Caco-2 (cell line): ENCODE measurements around the gene NFATC2. TPM values are rescaled to one million over a fixed set of nuclear protein-coding genes. Genes with fewer than 3 reads are reported as not detected.

Source experiments
- BruUV-seq: library from RNA; stranded (reverse); fragments of 400-500 nt; replicated peaks from 2 replicates; lab custom pipeline; 2021; lab: Mats Ljungman, UMichigan
- CTCF ChIA-PET: fragments of 300-600 bp; sonication (Branson Sonifier 250); formaldehyde crosslinking; loops from one replicate; lab custom pipeline; 2022; ENCODE audit warnings: antibody characterized with exemption; lab: Charles Lee
- POLR2A ChIA-PET: fragments of 300-600 bp; sonication (Branson Sonifier 250); formaldehyde crosslinking; loops from one replicate; lab custom pipeline; 2022; ENCODE audit warnings: antibody characterized with exemption; lab: Charles Lee
- DNase-seq, 2 experiments: peaks; one replicate each; pipeline versions ENCODE4 v3.0.0 to v3.0.0-alpha.2; 2020 to 2022
- H3K27me3 ChIP-seq: replicated peaks from 2 replicates; pipeline ENCODE4 v1.6.0; 2011; ENCODE audit warnings: low read length; ENCODE audit not compliant: control insufficient read depth, insufficient read depth
- H3K36me3 ChIP-seq: 2 replicates; pipeline ENCODE4 v1.5.1; 2011; ENCODE audit warnings: low read length; ENCODE audit not compliant: control insufficient read depth, insufficient read depth
- H3K4me1 ChIP-seq: fragments of 250-450 bp; sonication (Bioruptor Pico); 2 replicates; pipeline ENCODE4 v1.5.1; 2020; ENCODE audit warnings: mild to moderate bottlenecking
- H3K4me3 ChIP-seq: 2 replicates; pipeline ENCODE4 v1.5.1; 2011; ENCODE audit warnings: low read depth, mild to moderate bottlenecking, control low read depth, low read length
- H3K9me3 ChIP-seq: fragments of 250-450 bp; sonication (Bioruptor Pico); 2 replicates; pipeline ENCODE4 v1.5.1; 2020; ENCODE audit warnings: mild to moderate bottlenecking, moderate library complexity
- H3K27ac Mint-ChIP-seq: one replicate; pipeline ENCODE4 v1.8.0; 2022; ENCODE audit warnings: mixed read lengths; ENCODE audit not compliant: unreplicated experiment
- H3K27me3 Mint-ChIP-seq: one replicate; pipeline ENCODE4 v1.8.0; 2022; ENCODE audit warnings: mixed read lengths; ENCODE audit not compliant: insufficient read depth, unreplicated experiment
- H3K36me3 Mint-ChIP-seq: one replicate; pipeline ENCODE4 v1.8.0; 2022; ENCODE audit warnings: mild to moderate bottlenecking, mixed read lengths; ENCODE audit not compliant: insufficient read depth, unreplicated experiment
- H3K4me1 Mint-ChIP-seq: one replicate; pipeline ENCODE4 v1.8.0; 2022; ENCODE audit warnings: low read depth, mixed read lengths; ENCODE audit not compliant: unreplicated experiment
- H3K4me3 Mint-ChIP-seq: one replicate; pipeline ENCODE4 v1.8.0; 2022; ENCODE audit warnings: mild to moderate bottlenecking, moderate library complexity, mixed read lengths; ENCODE audit not compliant: unreplicated experiment
- H3K9me3 Mint-ChIP-seq: one replicate; pipeline ENCODE4 v1.8.0; 2022; ENCODE audit warnings: mixed read lengths; ENCODE audit not compliant: unreplicated experiment
- intact Hi-C: fragments of 100-400 bp; cut with micrococcal nuclease; formaldehyde crosslinking; loops from one replicate; pipeline ENCODE4 v1.10.0; 2022; ENCODE audit not compliant: unreplicated experiment
- total RNA-seq: library from RNA; stranded (reverse); gene quantifications from 2 replicates; pipeline ENCODE4 v1.2.3, GENCODE V29; 2022
- TF ChIP-seq, protein P1 (sequence below), 2 experiments: fragments of 200-600 bp in 1 of 2; IDR thresholded peaks; 1 replicate in 1 of 2; 2 replicates in 1 of 2; pipeline versions ENCODE4 v1.5.1 to v1.8.0; 2011 to 2022; ENCODE audit warnings: antibody characterized with exemption in 1 of 2, control low read depth in 1 of 2, inconsistent platforms in 1 of 2, low read depth in 1 of 2, low read length in 1 of 2, mild to moderate bottlenecking in 1 of 2, moderate library complexity in 1 of 2; ENCODE audit not compliant: insufficient read depth in 1 of 2, severe bottlenecking in 1 of 2, unreplicated experiment in 1 of 2

NFATC2 gene
- total RNA-seq, 1 experiment from 2014 or later = 20.8 TPM

DNA sequence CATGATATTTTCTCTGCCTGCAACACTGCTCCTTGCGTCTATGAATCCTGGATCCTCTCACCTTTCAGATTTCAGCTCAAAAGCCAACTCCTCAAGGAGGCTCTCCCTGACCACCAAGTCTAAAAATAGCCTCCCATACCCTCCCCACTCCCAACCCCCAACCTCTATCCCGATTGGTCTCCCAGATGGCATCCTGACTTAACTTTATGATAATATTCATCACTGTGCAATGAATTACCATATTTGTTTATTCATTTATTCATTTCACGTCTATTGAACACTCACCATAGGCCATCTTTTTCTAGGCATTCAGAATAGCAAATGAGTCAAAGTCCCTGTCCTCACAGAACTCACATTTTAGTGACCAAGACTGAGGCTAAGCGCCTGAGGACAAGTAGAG, 42.6 kb upstream of the NFATC2 start:
- Mint-ChIP-seq H3K9me3 (no peaks in the 10 kb centered on the region), H3K27ac (no peak overlapping the region), H3K36me3 (no peaks in the 10 kb centered on the region), H3K4me1 (peaks cover 7% of the 10 kb centered on the region), H3K4me3 (no peak overlapping the region), H3K27me3 (no peaks in the 10 kb centered on the region)
- CTCF ChIA-PET = interaction anchor here (0.6 kb wide), 1 partner anchor 205 kb away, joined by 3 read pairs; no protein-coding TSS in a partner anchor
- BruUV-seq = no TSS peak
- POLR2A ChIA-PET = no interaction called here
- DNase-seq = no peak
- Histone ChIP-seq H3K4me3 (no peak overlapping the region), H3K27me3 (no peaks in the 10 kb centered on the region), H3K36me3 (no peaks in the 10 kb centered on the region), H3K9me3 (no peaks in the 10 kb centered on the region), H3K4me1 (no peaks in the 10 kb centered on the region)
- intact Hi-C loops = no loop called here
- TF ChIP-seq, protein P1, sequence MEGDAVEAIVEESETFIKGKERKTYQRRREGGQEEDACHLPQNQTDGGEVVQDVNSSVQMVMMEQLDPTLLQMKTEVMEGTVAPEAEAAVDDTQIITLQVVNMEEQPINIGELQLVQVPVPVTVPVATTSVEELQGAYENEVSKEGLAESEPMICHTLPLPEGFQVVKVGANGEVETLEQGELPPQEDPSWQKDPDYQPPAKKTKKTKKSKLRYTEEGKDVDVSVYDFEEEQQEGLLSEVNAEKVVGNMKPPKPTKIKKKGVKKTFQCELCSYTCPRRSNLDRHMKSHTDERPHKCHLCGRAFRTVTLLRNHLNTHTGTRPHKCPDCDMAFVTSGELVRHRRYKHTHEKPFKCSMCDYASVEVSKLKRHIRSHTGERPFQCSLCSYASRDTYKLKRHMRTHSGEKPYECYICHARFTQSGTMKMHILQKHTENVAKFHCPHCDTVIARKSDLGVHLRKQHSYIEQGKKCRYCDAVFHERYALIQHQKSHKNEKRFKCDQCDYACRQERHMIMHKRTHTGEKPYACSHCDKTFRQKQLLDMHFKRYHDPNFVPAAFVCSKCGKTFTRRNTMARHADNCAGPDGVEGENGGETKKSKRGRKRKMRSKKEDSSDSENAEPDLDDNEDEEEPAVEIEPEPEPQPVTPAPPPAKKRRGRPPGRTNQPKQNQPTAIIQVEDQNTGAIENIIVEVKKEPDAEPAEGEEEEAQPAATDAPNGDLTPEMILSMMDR (IDR thresholded peaks at IDR 0.05; ENCODE audit: insufficient read depth in 1 of 2, low read depth in 1 of 2, low read length in 1 of 2, severe bottlenecking in 1 of 2, unreplicated experiment in 1 of 2) = no peak

DNA sequence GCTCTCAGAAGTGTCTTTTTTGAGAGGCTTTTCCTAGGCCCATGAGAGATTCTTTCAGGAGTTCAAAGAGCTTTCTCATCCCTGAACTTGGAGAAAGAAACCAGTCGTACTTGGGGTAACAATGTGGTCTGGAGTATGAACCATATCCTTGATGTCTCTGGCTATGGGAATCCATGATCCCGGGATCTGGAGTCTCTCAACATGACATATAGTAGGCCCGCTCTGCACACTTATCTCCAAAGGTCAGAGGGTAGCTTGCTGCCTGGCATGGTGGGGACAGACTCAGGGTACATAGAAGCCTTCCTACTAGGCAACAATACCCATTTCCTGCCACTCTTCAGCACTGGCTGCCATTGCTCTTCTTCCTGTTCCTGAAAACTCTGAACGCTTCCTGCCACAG, 42.2 kb upstream of the NFATC2 start:
- Mint-ChIP-seq H3K27me3 (no peaks in the 10 kb centered on the region), H3K36me3 (no peaks in the 10 kb centered on the region), H3K4me3 (no peak overlapping the region), H3K27ac (no peak overlapping the region), H3K4me1 (peaks cover 7% of the 10 kb centered on the region), H3K9me3 (no peaks in the 10 kb centered on the region)
- ChIA-PET CTCF (no interaction called here), POLR2A (no interaction called here)
- intact Hi-C loops = no loop called here
- DNase-seq = no peak
- TF ChIP-seq, protein P1 (IDR thresholded peaks at IDR 0.05; ENCODE audit: insufficient read depth in 1 of 2, low read depth in 1 of 2, low read length in 1 of 2, severe bottlenecking in 1 of 2, unreplicated experiment in 1 of 2) = no peak
- no peaks in the 10 kb centered on the region for H3K9me3 ChIP-seq
- no peaks in the 10 kb centered on the region for H3K36me3 ChIP-seq
- no TSS peak for BruUV-seq
- no peak overlapping the region for H3K4me3 ChIP-seq
- no peaks in the 10 kb centered on the region for H3K4me1 ChIP-seq
- H3K27me3 ChIP-seq = no peaks in the 10 kb centered on the region

- intact Hi-C loops = no loop called here
- H3K9me3 Mint-ChIP-seq = no peaks in the 10 kb centered on the region
- no peaks in the 10 kb centered on the region for H3K27me3 Mint-ChIP-seq
- no TSS peak for BruUV-seq
- Histone ChIP-seq H3K4me3 (no peak overlapping the region), H3K27me3 (no peaks in the 10 kb centered on the region), H3K36me3 (no peaks in the 10 kb centered on the region), H3K4me1 (no peaks in the 10 kb centered on the region), H3K9me3 (no peaks in the 10 kb centered on the region)
- no peaks in the 10 kb centered on the region for H3K36me3 Mint-ChIP-seq
- H3K4me3 Mint-ChIP-seq = no peak overlapping the region
- ChIA-PET CTCF (interaction anchor here (0.8 to 1.7 kb wide), 6 partner anchors 11 to 603 kb away, joined by 3 to 19 read pairs (median 4); no protein-coding TSS in a partner anchor), POLR2A (no interaction called here)
- TF ChIP-seq, protein P1 (IDR thresholded peaks at IDR 0.05; ENCODE audit: insufficient read depth in 1 of 2, low read depth in 1 of 2, low read length in 1 of 2, severe bottlenecking in 1 of 2, unreplicated experiment in 1 of 2) = no peak
- H3K27ac Mint-ChIP-seq = no peak overlapping the region
- peaks cover 7% of the 10 kb centered on the region for H3K4me1 Mint-ChIP-seq
- no peak for DNase-seq
Measured at GRCh38 chr20:51584116-51584515, 41.6 kb upstream of the NFATC2 start.
